GM23338 (cell line): ENCODE results near the gene AATF. TPM values are rescaled to one million over a fixed set of nuclear protein-coding genes. Genes with fewer than 3 reads are reported as not detected.

Experiments
- ATAC-seq: fragments of 200-7000 bp; cut with Tn5 transposase; 3 replicates; pipeline ENCODE4 v1.9.1; 2020
- DNase-seq: peaks from one replicate; pipeline ENCODE4 v3.0.0-alpha.2; 2015; ENCODE audit warnings: low spot score
- H2AFZ ChIP-seq: fragments of 200-600 bp; sonication (generic); 2 replicates; pipeline ENCODE4 v1.8.0; 2016; ENCODE audit warnings: antibody characterized with exemption, mild to moderate bottlenecking, moderate library complexity
- H3F3A ChIP-seq: fragments of 200-600 bp; sonication (generic); replicated peaks from 2 replicates; pipeline ENCODE4 v1.8.0; 2017; ENCODE audit warnings: antibody characterized with exemption, mixed run types, low read depth
- H3K27ac ChIP-seq: fragments of 200-600 bp; sonication (generic); 2 replicates; pipeline ENCODE4 v1.6.1; 2016; ENCODE audit warnings: low read depth
- H3K27me3 ChIP-seq: fragments of 200-600 bp; sonication (generic); 2 replicates; pipeline ENCODE4 v1.8.0; 2016; ENCODE audit warnings: mild to moderate bottlenecking, mixed run types, moderate library complexity; ENCODE audit not compliant: insufficient read depth
- H3K36me3 ChIP-seq: fragments of 200-600 bp; sonication (generic); 2 replicates; pipeline ENCODE4 v1.8.0; 2016; ENCODE audit warnings: mild to moderate bottlenecking; ENCODE audit not compliant: insufficient read depth
- H3K4me1 ChIP-seq: fragments of 200-600 bp; sonication (generic); 2 replicates; pipeline ENCODE4 v1.8.0; 2016; ENCODE audit warnings: mild to moderate bottlenecking, moderate library complexity; ENCODE audit not compliant: insufficient read depth
- H3K4me2 ChIP-seq: fragments of 200-600 bp; sonication (generic); 2 replicates; pipeline ENCODE4 v1.7.1; 2017; ENCODE audit warnings: mixed run types
- H3K4me3 ChIP-seq: fragments of 200-600 bp; sonication (generic); 2 replicates; pipeline ENCODE4 v1.6.1; 2016; ENCODE audit warnings: mixed run types
- H3K79me2 ChIP-seq: fragments of 200-600 bp; sonication (generic); replicated peaks from 2 replicates; pipeline ENCODE4 v1.8.0; 2017; ENCODE audit warnings: mild to moderate bottlenecking; ENCODE audit not compliant: insufficient read depth
- H3K9me2 ChIP-seq: fragments of 200-600 bp; sonication (generic); 2 replicates; pipeline ENCODE4 v1.8.0; 2017; ENCODE audit not compliant: insufficient read depth
- H4K20me1 ChIP-seq: fragments of 200-600 bp; sonication (generic); replicated peaks from 2 replicates; pipeline ENCODE4 v1.8.0; 2017; ENCODE audit warnings: mild to moderate bottlenecking; ENCODE audit not compliant: insufficient read depth
- H3K27ac Mint-ChIP-seq: 2 replicates; pipeline ENCODE4 v1.8.0; 2020; ENCODE audit warnings: inconsistent platforms, mild to moderate bottlenecking, moderate library complexity, mixed read lengths
- H3K27me3 Mint-ChIP-seq: 3 replicates; pipeline ENCODE4 v1.8.0; 2022; ENCODE audit warnings: low read depth, mild to moderate bottlenecking, moderate library complexity, mixed read lengths, inconsistent platforms; ENCODE audit not compliant: insufficient read depth, poor library complexity
- H3K36me3 Mint-ChIP-seq: 3 replicates; pipeline ENCODE4 v1.8.0; 2021; ENCODE audit warnings: low read depth, mild to moderate bottlenecking, inconsistent platforms, moderate library complexity, mixed read lengths
- H3K4me1 Mint-ChIP-seq: 3 replicates; pipeline ENCODE4 v1.8.0; 2020; ENCODE audit warnings: mild to moderate bottlenecking, inconsistent platforms, mixed read lengths
- H3K4me3 Mint-ChIP-seq: 3 replicates; pipeline ENCODE4 v1.8.0; 2021; ENCODE audit warnings: moderate library complexity, mild to moderate bottlenecking, inconsistent platforms, mixed read lengths
- H3K9me3 Mint-ChIP-seq: 3 replicates; pipeline ENCODE4 v1.8.0; 2020; ENCODE audit warnings: moderate library complexity, mild to moderate bottlenecking, inconsistent platforms, mixed read lengths
- CREB1 ChIP-seq: fragments of 250-450 bp; sonication (Bioruptor Pico); IDR thresholded peaks from 2 replicates; pipeline ENCODE4 v1.5.0; 2020; ENCODE audit warnings: low read depth, mild to moderate bottlenecking, moderate library complexity
- EZH2phosphoT487 ChIP-seq: fragments of 200-600 bp; sonication (generic); IDR thresholded peaks from one replicate; pipeline ENCODE4 v1.8.1; 2018; ENCODE audit warnings: antibody characterized with exemption; ENCODE audit not compliant: unreplicated experiment
- JUNB ChIP-seq: IDR thresholded peaks from one replicate; pipeline ENCODE4 v1.6.1; 2016; ENCODE audit warnings: antibody characterized with exemption; ENCODE audit not compliant: unreplicated experiment
- NANOG ChIP-seq: IDR thresholded peaks from 2 replicates; pipeline ENCODE4 v1.6.1; 2016; ENCODE audit warnings: antibody characterized with exemption, borderline replicate concordance
- POLR2AphosphoS5 ChIP-seq: IDR thresholded peaks from 2 replicates; pipeline ENCODE4 v1.6.1; 2016; ENCODE audit warnings: antibody characterized with exemption, low read depth
- STAT1 ChIP-seq: IDR thresholded peaks from one replicate; pipeline ENCODE4 v1.6.1; 2016; ENCODE audit warnings: antibody characterized with exemption; ENCODE audit not compliant: unreplicated experiment
- ZNF114 ChIP-seq: fragments of 250-450 bp; sonication (Bioruptor Pico); IDR thresholded peaks from 2 replicates; pipeline ENCODE4 v1.5.0; 2020; ENCODE audit warnings: mild to moderate bottlenecking, moderate library complexity
- ZNF331 ChIP-seq: fragments of 250-450 bp; sonication (Bioruptor Pico); IDR thresholded peaks from 2 replicates; pipeline ENCODE4 v1.5.0; 2020; ENCODE audit warnings: low read depth, mild to moderate bottlenecking, moderate library complexity
- polyA plus RNA-seq: library from polyadenylated mRNA; unstranded; fragments of >200 nt; fragmentation: Nextera tagmentation; extraction: Ambion mirVana; gene quantifications from 2 replicates; pipeline ENCODE4 v1.2.1, GENCODE V29; 2016
- total RNA-seq: library from RNA; depleted of rRNA; stranded (reverse); fragments of >200 nt; shearing (Covaris generic); gene quantifications from 2 replicates; pipeline ENCODE4 v1.2.3, GENCODE V29; 2014
- TF ChIP-seq, protein P1 (sequence below): IDR thresholded peaks from one replicate; pipeline ENCODE4 v1.6.1; 2018; ENCODE audit warnings: antibody characterized with exemption; ENCODE audit not compliant: unreplicated experiment

The AATF gene
- total and polyA plus RNA-seq, 2 experiments from 2014 or later = 40.2 to 71.2 TPM

DNA sequence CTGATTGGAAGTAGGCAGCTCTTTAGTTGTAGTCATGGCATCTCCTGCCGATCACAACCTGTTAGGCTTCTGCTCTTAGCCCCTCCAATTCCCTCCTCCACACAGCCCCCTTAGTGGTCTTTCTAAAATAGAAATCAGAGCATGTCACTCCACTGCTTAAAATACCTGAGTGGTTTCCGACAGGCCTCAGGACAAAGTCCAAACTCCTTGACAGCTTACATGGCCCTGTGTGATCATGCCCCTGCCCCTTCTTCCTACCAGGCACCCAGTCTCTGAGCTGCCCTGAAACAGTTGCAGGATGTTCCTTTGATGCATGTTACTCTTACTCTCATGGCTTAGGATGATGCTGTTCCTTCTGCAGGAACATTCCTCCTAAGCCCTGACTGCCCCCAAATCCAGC lies 147.3 kb downstream of the AATF start:
- Histone ChIP-seq H3K4me2 (no peak overlapping the region), H3F3A (peaks cover 3% of the 10 kb centered on the region), H3K4me3 (no peak overlapping the region), H3K27ac (peak overlapping the region; percentile 6; the same call in 1 of the 2 replicates), H4K20me1 (no peaks in the 10 kb centered on the region; the same call in 1 of the 2 replicates), H3K36me3 (peaks cover 39% of the 10 kb centered on the region), H3K9me2 (no peaks in the 10 kb centered on the region), H3K27me3 (no peaks in the 10 kb centered on the region), H3K4me1 (0 out of 2 replicates have a peak, but pooled peaks cover 4% of the 10 kb centered on the region), H2AFZ (no peak overlapping the region), H3K79me2 (no peaks in the 10 kb centered on the region)
- Mint-ChIP-seq H3K27me3 (peaks cover 2% of the 10 kb centered on the region), H3K4me3 (no peak overlapping the region), H3K36me3 (peaks cover 54% of the 10 kb centered on the region), H3K27ac (no peak overlapping the region), H3K4me1 (peaks cover 12% of the 10 kb centered on the region), H3K9me3 (no peaks in the 10 kb centered on the region)
- no peak for TF ChIP-seq ZNF331
- no peak for TF ChIP-seq ZNF114
- no peak for TF ChIP-seq POLR2AphosphoS5
- TF ChIP-seq STAT1 = no peak
- ATAC-seq (no peak), DNase-seq (no peak)

DNA sequence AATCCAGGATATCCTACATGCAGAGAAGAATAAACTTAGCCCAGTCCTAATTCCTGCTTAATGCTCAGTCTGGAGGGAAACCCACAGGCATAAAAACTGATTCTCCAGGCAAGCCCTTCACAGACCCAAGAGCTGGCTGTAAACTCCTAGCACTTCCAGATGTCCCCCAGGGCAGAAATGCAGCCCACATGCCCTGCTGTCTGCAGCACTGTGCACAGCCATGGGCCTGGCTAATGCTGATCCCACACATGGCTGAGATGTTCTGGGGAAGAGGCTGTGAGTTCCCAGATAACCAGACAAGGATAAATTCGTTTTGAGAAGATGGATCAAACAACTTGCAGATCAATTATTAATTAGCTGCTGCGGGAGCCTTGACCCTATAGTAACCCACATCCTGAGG lies 148.4 kb downstream of the AATF start:
- TF ChIP-seq CREB1 (CRISPR knock-in tag) (no peak), JUNB (no peak), POLR2AphosphoS5 (no peak)
- TF ChIP-seq, protein P1, sequence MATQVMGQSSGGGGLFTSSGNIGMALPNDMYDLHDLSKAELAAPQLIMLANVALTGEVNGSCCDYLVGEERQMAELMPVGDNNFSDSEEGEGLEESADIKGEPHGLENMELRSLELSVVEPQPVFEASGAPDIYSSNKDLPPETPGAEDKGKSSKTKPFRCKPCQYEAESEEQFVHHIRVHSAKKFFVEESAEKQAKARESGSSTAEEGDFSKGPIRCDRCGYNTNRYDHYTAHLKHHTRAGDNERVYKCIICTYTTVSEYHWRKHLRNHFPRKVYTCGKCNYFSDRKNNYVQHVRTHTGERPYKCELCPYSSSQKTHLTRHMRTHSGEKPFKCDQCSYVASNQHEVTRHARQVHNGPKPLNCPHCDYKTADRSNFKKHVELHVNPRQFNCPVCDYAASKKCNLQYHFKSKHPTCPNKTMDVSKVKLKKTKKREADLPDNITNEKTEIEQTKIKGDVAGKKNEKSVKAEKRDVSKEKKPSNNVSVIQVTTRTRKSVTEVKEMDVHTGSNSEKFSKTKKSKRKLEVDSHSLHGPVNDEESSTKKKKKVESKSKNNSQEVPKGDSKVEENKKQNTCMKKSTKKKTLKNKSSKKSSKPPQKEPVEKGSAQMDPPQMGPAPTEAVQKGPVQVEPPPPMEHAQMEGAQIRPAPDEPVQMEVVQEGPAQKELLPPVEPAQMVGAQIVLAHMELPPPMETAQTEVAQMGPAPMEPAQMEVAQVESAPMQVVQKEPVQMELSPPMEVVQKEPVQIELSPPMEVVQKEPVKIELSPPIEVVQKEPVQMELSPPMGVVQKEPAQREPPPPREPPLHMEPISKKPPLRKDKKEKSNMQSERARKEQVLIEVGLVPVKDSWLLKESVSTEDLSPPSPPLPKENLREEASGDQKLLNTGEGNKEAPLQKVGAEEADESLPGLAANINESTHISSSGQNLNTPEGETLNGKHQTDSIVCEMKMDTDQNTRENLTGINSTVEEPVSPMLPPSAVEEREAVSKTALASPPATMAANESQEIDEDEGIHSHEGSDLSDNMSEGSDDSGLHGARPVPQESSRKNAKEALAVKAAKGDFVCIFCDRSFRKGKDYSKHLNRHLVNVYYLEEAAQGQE = no peak
- peaks cover 3% of the 10 kb centered on the region; the same call in 1 of the 2 replicates for H3F3A ChIP-seq
- DNase-seq = no peak
- no peaks in the 10 kb centered on the region for H3K27me3 ChIP-seq
- no peaks in the 10 kb centered on the region for H3K79me2 ChIP-seq
- H2AFZ ChIP-seq = no peak overlapping the region
- Mint-ChIP-seq H3K4me1 (peaks cover 17% of the 10 kb centered on the region), H3K27ac (no peak overlapping the region), H3K27me3 (peaks cover 2% of the 10 kb centered on the region), H3K36me3 (peaks cover 61% of the 10 kb centered on the region), H3K4me3 (no peak overlapping the region), H3K9me3 (no peaks in the 10 kb centered on the region)
- no peak overlapping the region for H3K4me3 ChIP-seq
- peaks cover 10% of the 10 kb centered on the region for H3K4me1 ChIP-seq
- no peak overlapping the region for H3K27ac ChIP-seq
- H3K9me2 ChIP-seq = no peaks in the 10 kb centered on the region
- H4K20me1 ChIP-seq = no peaks in the 10 kb centered on the region; the same call in 1 of the 2 replicates
- ATAC-seq = no peak
- H3K4me2 ChIP-seq = no peak overlapping the region
- peaks cover 39% of the 10 kb centered on the region for H3K36me3 ChIP-seq

DNA sequence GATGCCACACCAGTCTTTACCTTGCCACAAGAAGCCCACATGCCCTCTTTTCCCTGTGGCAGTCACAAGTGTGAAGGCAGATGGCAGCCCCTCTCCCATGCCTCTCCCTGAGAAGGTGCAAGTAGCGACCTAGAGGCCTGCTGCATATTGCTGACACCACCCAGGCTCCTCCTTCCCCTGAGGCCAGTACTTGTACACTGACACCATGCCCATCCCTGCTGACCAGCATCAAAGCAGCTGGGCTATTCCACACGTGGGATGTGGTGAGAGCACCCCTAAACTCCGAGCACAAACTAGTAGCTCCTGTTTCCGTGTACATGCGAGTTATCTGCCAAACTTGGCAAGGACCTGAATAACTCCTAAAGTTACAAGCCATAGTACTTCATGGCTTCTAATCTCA lies 149.4 kb downstream of the AATF start:
- Histone ChIP-seq H3K9me2 (no peaks in the 10 kb centered on the region), H3K79me2 (no peaks in the 10 kb centered on the region), H3K4me3 (no peak overlapping the region), H3K27me3 (no peaks in the 10 kb centered on the region), H2AFZ (no peak overlapping the region), H3K4me2 (no peak overlapping the region), H3K36me3 (peaks cover 33% of the 10 kb centered on the region), H3K27ac (peak overlapping the region; percentile 69), H4K20me1 (no peaks in the 10 kb centered on the region), H3F3A (no peaks in the 10 kb centered on the region; the same call in 1 of the 2 replicates), H3K4me1 (peaks cover 20% of the 10 kb centered on the region)
- Mint-ChIP-seq H3K4me1 (peaks cover 22% of the 10 kb centered on the region), H3K27me3 (peaks cover 2% of the 10 kb centered on the region), H3K4me3 (no peak overlapping the region), H3K9me3 (no peaks in the 10 kb centered on the region), H3K36me3 (peaks cover 58% of the 10 kb centered on the region), H3K27ac (peak overlapping the region; percentile 31)
- ATAC-seq (no peak), DNase-seq (no peak)
- no peak for TF ChIP-seq ZNF331
- no peak for TF ChIP-seq EZH2phosphoT487
- no peak for TF ChIP-seq NANOG
